Measurements from ENCODE around the gene IGSF23.

- TF ChIP-seq, protein P1, sequence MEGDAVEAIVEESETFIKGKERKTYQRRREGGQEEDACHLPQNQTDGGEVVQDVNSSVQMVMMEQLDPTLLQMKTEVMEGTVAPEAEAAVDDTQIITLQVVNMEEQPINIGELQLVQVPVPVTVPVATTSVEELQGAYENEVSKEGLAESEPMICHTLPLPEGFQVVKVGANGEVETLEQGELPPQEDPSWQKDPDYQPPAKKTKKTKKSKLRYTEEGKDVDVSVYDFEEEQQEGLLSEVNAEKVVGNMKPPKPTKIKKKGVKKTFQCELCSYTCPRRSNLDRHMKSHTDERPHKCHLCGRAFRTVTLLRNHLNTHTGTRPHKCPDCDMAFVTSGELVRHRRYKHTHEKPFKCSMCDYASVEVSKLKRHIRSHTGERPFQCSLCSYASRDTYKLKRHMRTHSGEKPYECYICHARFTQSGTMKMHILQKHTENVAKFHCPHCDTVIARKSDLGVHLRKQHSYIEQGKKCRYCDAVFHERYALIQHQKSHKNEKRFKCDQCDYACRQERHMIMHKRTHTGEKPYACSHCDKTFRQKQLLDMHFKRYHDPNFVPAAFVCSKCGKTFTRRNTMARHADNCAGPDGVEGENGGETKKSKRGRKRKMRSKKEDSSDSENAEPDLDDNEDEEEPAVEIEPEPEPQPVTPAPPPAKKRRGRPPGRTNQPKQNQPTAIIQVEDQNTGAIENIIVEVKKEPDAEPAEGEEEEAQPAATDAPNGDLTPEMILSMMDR (CRISPR knock-in tag; IDR thresholded peaks at IDR 0.05): no peak
- TF ChIP-seq LBX2 (CRISPR knock-in tag; IDR thresholded peaks at IDR 0.05; ENCODE audit: borderline replicate concordance): no peak
- TF ChIP-seq SOX13 (IDR thresholded peaks at IDR 0.05): no peak
- TF ChIP-seq SOX13 (CRISPR knock-in tag; conservative IDR thresholded peaks at IDR 0.05 in 1 of 2, IDR thresholded peaks at IDR 0.05 in 1 of 2): no peak
- no peak for TF ChIP-seq ZNF350 (CRISPR knock-in tag; IDR thresholded peaks at IDR 0.05; ENCODE audit: borderline replicate concordance, low read depth)
These were observed 3.9 kb downstream of the IGSF23 start for GRCh38 chr19:44617110-44617880.
